ENCODE results near the gene SLC25A47. TPM values are rescaled to one million over a fixed set of nuclear protein-coding genes. Genes with fewer than 3 reads are reported as not detected.

SLC25A47 gene
- total RNA-seq, 1 experiment from 2014 or later, result 0.13 TPM

DNA sequence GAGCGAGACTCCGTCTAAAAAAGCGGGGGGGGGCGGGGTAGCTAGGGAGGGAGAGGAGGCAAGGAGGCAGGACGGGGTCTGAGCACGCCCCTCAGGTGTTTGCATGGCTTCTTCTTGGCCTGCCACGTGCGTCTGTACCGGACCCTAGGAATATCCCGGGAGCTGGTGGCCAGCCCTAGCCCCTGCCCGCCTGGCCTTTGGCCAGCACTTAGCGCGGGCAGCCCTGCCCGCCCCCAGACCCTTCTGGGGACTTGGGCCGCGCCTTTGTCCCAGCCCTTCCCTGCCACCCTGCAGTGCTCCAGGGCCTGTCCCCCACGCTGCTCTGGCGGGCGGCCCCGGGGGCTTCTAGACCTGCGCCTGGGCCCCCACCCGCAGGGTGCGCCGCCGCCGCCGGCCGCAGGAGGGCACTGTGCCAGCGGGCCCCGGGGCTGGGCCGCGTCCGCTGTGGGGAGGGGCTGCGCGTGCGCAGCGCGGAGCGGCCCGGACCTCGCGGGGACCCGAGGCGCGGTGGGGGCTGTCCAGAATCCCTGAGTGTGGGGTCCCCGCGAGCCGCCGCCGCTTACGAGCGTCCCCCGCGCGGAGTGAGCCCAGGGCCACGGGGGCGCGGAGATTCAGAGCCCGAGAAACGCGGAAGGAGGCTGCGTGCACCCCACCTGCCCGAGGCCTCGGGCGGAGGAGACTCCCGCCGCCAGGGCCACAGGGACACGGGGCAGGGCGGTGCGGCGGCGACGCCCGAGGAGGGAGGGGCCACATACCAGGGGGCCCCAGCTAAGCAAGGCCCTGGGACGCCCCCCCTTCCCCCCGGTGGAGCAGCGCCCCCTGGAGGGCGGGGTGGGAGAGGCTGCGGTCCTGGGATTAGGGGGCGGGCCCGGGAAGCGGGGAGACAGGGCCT lies 37.9 kb upstream of the SLC25A47 start:
- Histone ChIP-seq H3K23me2 (ENCODE audit: insufficient read length, low read depth, low read length, poor library complexity, severe bottlenecking) (no peaks in the 10 kb centered on the region), H2BK15ac (ENCODE audit: low read depth, low read length) (no peak overlapping the region), H3K4me2 (ENCODE audit: insufficient read depth, insufficient read length, low read length) (no peak overlapping the region), H2BK5ac (ENCODE audit: insufficient read length, low read length) (no peak overlapping the region), H2BK20ac (ENCODE audit: low read depth, low read length, poor library complexity, severe bottlenecking) (no peak overlapping the region), H4K20me1 (ENCODE audit: control insufficient read depth, insufficient read depth, insufficient read length) (no peaks in the 10 kb centered on the region), H2AFZ (ENCODE audit: low read length) (no peak overlapping the region), H3T11ph (ENCODE audit: low read length) (no peak overlapping the region), H4K91ac (ENCODE audit: insufficient read length, low read depth, low read length) (no peak overlapping the region), H2BK120ac (ENCODE audit: low read depth, low read length, poor library complexity, severe bottlenecking) (no peak overlapping the region), H3K14ac (ENCODE audit: insufficient read depth, low read length) (peak overlapping the region; percentile 93), H3K79me2 (ENCODE audit: insufficient read depth, low read length) (no peaks in the 10 kb centered on the region), H3K18ac (ENCODE audit: insufficient read length, low read depth, low read length) (peak overlapping the region; percentile 87), H3K9me3 (ENCODE audit: control insufficient read depth, low read depth, low read length) (no peaks in the 10 kb centered on the region), H4K8ac (replicated peaks; ENCODE audit: insufficient read length, low read depth, low read length) (no peak overlapping the region), H3K79me1 (ENCODE audit: insufficient read depth, low read depth, low read length, poor library complexity, severe bottlenecking) (no peaks in the 10 kb centered on the region), H3K4me1 (ENCODE audit: insufficient read depth, low read length) (no peaks in the 10 kb centered on the region; the same call in 1 of the 2 replicates), H3K56ac (ENCODE audit: insufficient read length, low read depth, low read length) (no peak overlapping the region), H3K27me3 (ENCODE audit: insufficient read depth, low read length) (no peaks in the 10 kb centered on the region), H3K9ac (ENCODE audit: extremely low read depth, insufficient read length, low read length) (no peak overlapping the region), H2BK12ac (ENCODE audit: insufficient read length, low read depth, low read length) (no peak overlapping the region), H3K27ac (ENCODE audit: insufficient read length, low read depth, low read length) (no peak overlapping the region), H3K4ac (ENCODE audit: low read depth, low read length) (no peak overlapping the region), H2AK5ac (ENCODE audit: insufficient read length, low read length) (no peak overlapping the region), H3K23ac (ENCODE audit: insufficient read length, low read depth, low read length) (no peak overlapping the region), H4K5ac (ENCODE audit: insufficient read length, low read depth, low read length) (no peak overlapping the region)
- Mint-ChIP-seq H3K9me3 (no peaks in the 10 kb centered on the region), H3K4me1 (peaks cover 29 to 36% of the 10 kb centered on the region in 2 experiments), H3K27me3 (ENCODE audit: low read depth) (no peaks in the 10 kb centered on the region), H3K27ac (no peak overlapping the region), H3K4me3 (peak overlapping the region; percentile 53 to 72; a peak in 4 of 5 replicates), H3K36me3 (ENCODE audit: insufficient read depth in 1 of 3, low read depth in 3 of 3) (peaks cover 5 to 30% (median 28%) of the 10 kb centered on the region in 3 experiments)
- DNase-seq, result peak; percentile 91
- WGBS (ENCODE audit: extremely low coverage, insufficient read length, low lambda C conversion rate), result no CpG with 5 or more reads among the region's 82 CpGs
- TF ChIP-seq, protein P1, sequence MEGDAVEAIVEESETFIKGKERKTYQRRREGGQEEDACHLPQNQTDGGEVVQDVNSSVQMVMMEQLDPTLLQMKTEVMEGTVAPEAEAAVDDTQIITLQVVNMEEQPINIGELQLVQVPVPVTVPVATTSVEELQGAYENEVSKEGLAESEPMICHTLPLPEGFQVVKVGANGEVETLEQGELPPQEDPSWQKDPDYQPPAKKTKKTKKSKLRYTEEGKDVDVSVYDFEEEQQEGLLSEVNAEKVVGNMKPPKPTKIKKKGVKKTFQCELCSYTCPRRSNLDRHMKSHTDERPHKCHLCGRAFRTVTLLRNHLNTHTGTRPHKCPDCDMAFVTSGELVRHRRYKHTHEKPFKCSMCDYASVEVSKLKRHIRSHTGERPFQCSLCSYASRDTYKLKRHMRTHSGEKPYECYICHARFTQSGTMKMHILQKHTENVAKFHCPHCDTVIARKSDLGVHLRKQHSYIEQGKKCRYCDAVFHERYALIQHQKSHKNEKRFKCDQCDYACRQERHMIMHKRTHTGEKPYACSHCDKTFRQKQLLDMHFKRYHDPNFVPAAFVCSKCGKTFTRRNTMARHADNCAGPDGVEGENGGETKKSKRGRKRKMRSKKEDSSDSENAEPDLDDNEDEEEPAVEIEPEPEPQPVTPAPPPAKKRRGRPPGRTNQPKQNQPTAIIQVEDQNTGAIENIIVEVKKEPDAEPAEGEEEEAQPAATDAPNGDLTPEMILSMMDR (conservative IDR thresholded peaks at IDR 0.05), result peak; percentile 91
